SK-N-SH (cell line): ENCODE results near the gene ZNF804B. TPM values are rescaled to one million over a fixed set of nuclear protein-coding genes. Genes with fewer than 3 reads are reported as not detected.

Source experiments
- CTCF ChIA-PET: fragments of 300-600, 350-600 bp; formaldehyde crosslinking; extraction: SDS; loops from one replicate; lab custom pipeline; 2021; lab: Yijun Ruan, JAX
- POLR2A ChIA-PET: fragments of 350-600 bp; sonication (Branson Sonifier 250); formaldehyde crosslinking; extraction: SDS; loops from one replicate; lab custom pipeline; 2020; ENCODE audit warnings: antibody characterized with exemption, inconsistent platforms; lab: Yijun Ruan, JAX
- DNase-seq: peaks from one replicate; pipeline ENCODE4 v3.0.0; 2012
- H2AFZ ChIP-seq: fragments of 200-600 bp; sonication (generic); 2 replicates; pipeline ENCODE4 v1.8.1; 2016; ENCODE audit warnings: antibody characterized with exemption, mild to moderate bottlenecking, low read depth
- H3F3A ChIP-seq: fragments of 200-600 bp; sonication (generic); replicated peaks from 2 replicates; pipeline ENCODE3; 2016; ENCODE audit warnings: antibody characterized with exemption, mild to moderate bottlenecking; ENCODE audit not compliant: insufficient read depth
- H3K27ac ChIP-seq, 2 experiments: fragments of 200-500 bp in 1 of 2; fragments of 200-600 bp in 1 of 2; sonication (Bioruptor generic) in 1 of 2; sonication (generic), shearing (Covaris generic) in 1 of 2; 2 replicates each; pipeline versions ENCODE4 v1.5.1 to v1.6.1; 2014 to 2016; ENCODE audit warnings: low read depth in 2 of 2, inconsistent platforms in 1 of 2, low read length in 1 of 2, mild to moderate bottlenecking in 1 of 2, mixed read lengths in 1 of 2
- H3K27me3 ChIP-seq: fragments of 200-600 bp; sonication (generic), shearing (Covaris generic); 2 replicates; pipeline ENCODE4 v1.6.1; 2016; ENCODE audit warnings: mixed run types; ENCODE audit not compliant: insufficient read depth
- H3K36me3 ChIP-seq, 2 experiments: fragments of 200-500 bp in 1 of 2; fragments of 200-600 bp in 1 of 2; sonication (Bioruptor generic) in 1 of 2; sonication (generic) in 1 of 2; replicated peaks in 1 of 2; 2 replicates each; pipeline versions ENCODE3 to v1.5.1; 2014 to 2016; ENCODE audit warnings: low read length in 1 of 2, mild to moderate bottlenecking in 1 of 2; ENCODE audit not compliant: insufficient read depth in 2 of 2, control insufficient read depth in 1 of 2
- H3K4me1 ChIP-seq, 2 experiments: fragments of 200-500 bp in 1 of 2; fragments of 200-600 bp in 1 of 2; sonication (Bioruptor generic) in 1 of 2; sonication (generic), shearing (Covaris generic) in 1 of 2; 2 replicates each; pipeline versions ENCODE4 v1.5.1 to v1.6.1; 2014 to 2016; ENCODE audit warnings: low read depth in 1 of 2, low read length in 1 of 2, mixed run types in 1 of 2; ENCODE audit not compliant: insufficient read depth in 2 of 2, control insufficient read depth in 1 of 2
- H3K4me2 ChIP-seq: fragments of 200-600 bp; sonication (generic), shearing (Covaris generic); 2 replicates; pipeline ENCODE4 v1.6.1; 2017; ENCODE audit warnings: mixed run types
- H3K4me3 ChIP-seq, 2 experiments: fragments of 200-500 bp in 1 of 2; fragments of 200-600 bp in 1 of 2; sonication (Bioruptor generic) in 1 of 2; sonication (generic), shearing (Covaris generic) in 1 of 2; 2 replicates each; pipeline versions ENCODE4 v1.5.1 to v1.8.1; 2014 to 2016; ENCODE audit warnings: low read depth in 2 of 2, inconsistent platforms in 1 of 2, low read length in 1 of 2, mild to moderate bottlenecking in 1 of 2, mixed read lengths in 1 of 2, moderate library complexity in 1 of 2
- H3K79me2 ChIP-seq: fragments of 200-600 bp; sonication (generic); 2 replicates; pipeline ENCODE4 v1.8.1; 2017; ENCODE audit warnings: mild to moderate bottlenecking; ENCODE audit not compliant: insufficient read depth
- H3K9ac ChIP-seq: fragments of 200-600 bp; sonication (generic); 2 replicates; pipeline ENCODE4 v1.6.1; 2017; ENCODE audit warnings: mixed run types
- H3K9me2 ChIP-seq: fragments of 200-600 bp; sonication (generic); 2 replicates; pipeline ENCODE4 v1.6.1; 2017; ENCODE audit warnings: mixed run types
- H3K9me3 ChIP-seq: fragments of 200-600 bp; sonication (generic); 2 replicates; pipeline ENCODE4 v1.6.1; 2017; ENCODE audit warnings: mixed run types, mild to moderate bottlenecking, moderate library complexity
- H4K20me1 ChIP-seq: fragments of 200-600 bp; sonication (generic); 2 replicates; pipeline ENCODE4 v1.6.1; 2017; ENCODE audit warnings: mild to moderate bottlenecking, mixed run types; ENCODE audit not compliant: insufficient read depth
- CTCF ChIP-seq: fragments of 200-600 bp; sonication (generic); IDR thresholded peaks from 2 replicates; pipeline ENCODE4 v1.6.1; 2017; ENCODE audit warnings: antibody characterized with exemption, mild to moderate bottlenecking, moderate library complexity
- EP300 ChIP-seq, 2 experiments: IDR thresholded peaks; 2 replicates each; pipeline versions ENCODE4 v1.4.0 to v1.6.1; 2012; ENCODE audit warnings: borderline replicate concordance in 1 of 2, low read depth in 1 of 2, low read length in 1 of 2
- EZH2phosphoT487 ChIP-seq: fragments of 200-600 bp; sonication (generic); IDR thresholded peaks from 2 replicates; pipeline ENCODE4 v1.6.1; 2017; ENCODE audit warnings: low read depth, mixed run types, mild to moderate bottlenecking, antibody characterized with exemption, moderate library complexity, borderline replicate concordance
- FOSL2 ChIP-seq: IDR thresholded peaks from 2 replicates; pipeline ENCODE4 v1.4.0; 2012; ENCODE audit warnings: low read depth, mild to moderate bottlenecking, moderate library complexity, borderline replicate concordance
- FOXJ3 ChIP-seq: sonication (generic); formaldehyde crosslinking; IDR thresholded peaks from 2 replicates; pipeline ENCODE4 v1.5.1; 2020; ENCODE audit warnings: mild to moderate bottlenecking, missing genetic modification reagents
- GABPA ChIP-seq: IDR thresholded peaks from 2 replicates; pipeline ENCODE4 v1.4.0; 2012; ENCODE audit warnings: low read depth, mild to moderate bottlenecking
- GATA2 ChIP-seq: sonication (generic); formaldehyde crosslinking; IDR thresholded peaks from 2 replicates; pipeline ENCODE4 v1.5.0; 2020; ENCODE audit warnings: mild to moderate bottlenecking, missing genetic modification reagents
- JUND ChIP-seq: IDR thresholded peaks from 2 replicates; pipeline ENCODE4 v1.4.0; 2012
- NFIC ChIP-seq: IDR thresholded peaks from 2 replicates; pipeline ENCODE4 v1.4.0; 2012; ENCODE audit warnings: borderline replicate concordance
- NRF1 ChIP-seq: IDR thresholded peaks from 2 replicates; pipeline ENCODE4 v1.6.1; 2012; ENCODE audit warnings: low read depth, mild to moderate bottlenecking, low read length
- POLR2AphosphoS5 ChIP-seq: IDR thresholded peaks from 2 replicates; pipeline ENCODE4 v1.6.1; 2012; ENCODE audit warnings: low read depth, low read length
- RAD21 ChIP-seq: IDR thresholded peaks from 2 replicates; pipeline ENCODE4 v1.6.1; 2012; ENCODE audit warnings: mild to moderate bottlenecking, low read length
- RCOR1 ChIP-seq: fragments of 150-350 bp; IDR thresholded peaks from 2 replicates; pipeline ENCODE4 v1.6.1; 2017; ENCODE audit warnings: antibody characterized with exemption, low read length
- REST ChIP-seq: IDR thresholded peaks from 2 replicates; pipeline ENCODE4 v1.6.1; 2012; ENCODE audit warnings: mild to moderate bottlenecking, low read depth, low read length, moderate library complexity
- RFX5 ChIP-seq: IDR thresholded peaks from 2 replicates; pipeline ENCODE4 v1.6.1; 2012; ENCODE audit warnings: mild to moderate bottlenecking, improper control_type of control experiment, low read length
- SMC3 ChIP-seq: IDR thresholded peaks from 2 replicates; pipeline ENCODE4 v1.6.1; 2012; ENCODE audit warnings: low read depth, low read length, improper control_type of control experiment
- polyA plus RNA-seq, 3 experiments: library from polyadenylated mRNA; depleted of rRNA; stranded (reverse); fragments of >200 nt; gene quantifications; 2 replicates each; pipeline ENCODE4 v1.2.3, GENCODE V29; 2012
- TF ChIP-seq, protein P1 (sequence below): IDR thresholded peaks from 2 replicates; pipeline ENCODE4; 2012
- TF ChIP-seq, protein P2 (sequence below): IDR thresholded peaks from 2 replicates; pipeline ENCODE4 v1.4.0; 2012; ENCODE audit warnings: low read depth, borderline replicate concordance
- TF ChIP-seq, protein P3 (sequence below): IDR thresholded peaks from 2 replicates; pipeline ENCODE4 v1.4.0; 2012; ENCODE audit warnings: low read depth, borderline replicate concordance
- TF ChIP-seq, protein P4 (sequence below): fragments of 150-350 bp; IDR thresholded peaks from 2 replicates; pipeline ENCODE4 v1.6.1; 2017; ENCODE audit warnings: antibody characterized with exemption, low read length, low read depth, borderline replicate concordance

The ZNF804B gene
- polyA plus RNA-seq, 1 of the 3 experiments (the other 2 are of a cell fraction): not detected

GRCh38 chr7:88737632-88738031 is 21.9 kb upstream of the ZNF804B start:
- Histone ChIP-seq H3K9ac (no peak overlapping the region), H3K36me3 (no peaks in the 10 kb centered on the region), H3F3A (no peaks in the 10 kb centered on the region), H3K27ac (no peak overlapping the region), H3K27me3 (no peaks in the 10 kb centered on the region), H3K4me1 (no peaks in the 10 kb centered on the region), H3K4me3 (no peak overlapping the region), H3K9me2 (no peaks in the 10 kb centered on the region), H3K79me2 (no peaks in the 10 kb centered on the region), H2AFZ (no peak overlapping the region), H4K20me1 (no peaks in the 10 kb centered on the region), H3K4me2 (no peak overlapping the region), H3K9me3 (no peaks in the 10 kb centered on the region)
- TF ChIP-seq JUND (no peak), NRF1 (no peak), POLR2AphosphoS5 (no peak), GABPA (no peak), NFIC (no peak), EZH2phosphoT487 (no peak), EP300 (IDR thresholded peaks at IDR 0.05; ENCODE audit: borderline replicate concordance in 1 of 2, low read depth in 1 of 2, low read length in 1 of 2) (no peak), REST (no peak), GATA2 (no peak), RCOR1 (no peak), CTCF (no peak), SMC3 (no peak), FOXJ3 (CRISPR knock-in tag) (no peak), RFX5 (no peak), RAD21 (no peak), FOSL2 (no peak)
- TF ChIP-seq, protein P1, sequence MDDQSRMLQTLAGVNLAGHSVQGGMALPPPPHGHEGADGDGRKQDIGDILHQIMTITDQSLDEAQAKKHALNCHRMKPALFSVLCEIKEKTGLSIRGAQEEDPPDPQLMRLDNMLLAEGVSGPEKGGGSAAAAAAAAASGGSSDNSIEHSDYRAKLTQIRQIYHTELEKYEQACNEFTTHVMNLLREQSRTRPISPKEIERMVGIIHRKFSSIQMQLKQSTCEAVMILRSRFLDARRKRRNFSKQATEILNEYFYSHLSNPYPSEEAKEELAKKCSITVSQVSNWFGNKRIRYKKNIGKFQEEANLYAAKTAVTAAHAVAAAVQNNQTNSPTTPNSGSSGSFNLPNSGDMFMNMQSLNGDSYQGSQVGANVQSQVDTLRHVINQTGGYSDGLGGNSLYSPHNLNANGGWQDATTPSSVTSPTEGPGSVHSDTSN: no peak
- TF ChIP-seq, protein P2, sequence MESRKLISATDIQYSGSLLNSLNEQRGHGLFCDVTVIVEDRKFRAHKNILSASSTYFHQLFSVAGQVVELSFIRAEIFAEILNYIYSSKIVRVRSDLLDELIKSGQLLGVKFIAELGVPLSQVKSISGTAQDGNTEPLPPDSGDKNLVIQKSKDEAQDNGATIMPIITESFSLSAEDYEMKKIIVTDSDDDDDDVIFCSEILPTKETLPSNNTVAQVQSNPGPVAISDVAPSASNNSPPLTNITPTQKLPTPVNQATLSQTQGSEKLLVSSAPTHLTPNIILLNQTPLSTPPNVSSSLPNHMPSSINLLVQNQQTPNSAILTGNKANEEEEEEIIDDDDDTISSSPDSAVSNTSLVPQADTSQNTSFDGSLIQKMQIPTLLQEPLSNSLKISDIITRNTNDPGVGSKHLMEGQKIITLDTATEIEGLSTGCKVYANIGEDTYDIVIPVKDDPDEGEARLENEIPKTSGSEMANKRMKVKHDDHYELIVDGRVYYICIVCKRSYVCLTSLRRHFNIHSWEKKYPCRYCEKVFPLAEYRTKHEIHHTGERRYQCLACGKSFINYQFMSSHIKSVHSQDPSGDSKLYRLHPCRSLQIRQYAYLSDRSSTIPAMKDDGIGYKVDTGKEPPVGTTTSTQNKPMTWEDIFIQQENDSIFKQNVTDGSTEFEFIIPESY: no peak
- TF ChIP-seq, protein P3, sequence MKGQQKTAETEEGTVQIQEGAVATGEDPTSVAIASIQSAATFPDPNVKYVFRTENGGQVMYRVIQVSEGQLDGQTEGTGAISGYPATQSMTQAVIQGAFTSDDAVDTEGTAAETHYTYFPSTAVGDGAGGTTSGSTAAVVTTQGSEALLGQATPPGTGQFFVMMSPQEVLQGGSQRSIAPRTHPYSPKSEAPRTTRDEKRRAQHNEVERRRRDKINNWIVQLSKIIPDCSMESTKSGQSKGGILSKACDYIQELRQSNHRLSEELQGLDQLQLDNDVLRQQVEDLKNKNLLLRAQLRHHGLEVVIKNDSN: no peak
- TF ChIP-seq, protein P4, sequence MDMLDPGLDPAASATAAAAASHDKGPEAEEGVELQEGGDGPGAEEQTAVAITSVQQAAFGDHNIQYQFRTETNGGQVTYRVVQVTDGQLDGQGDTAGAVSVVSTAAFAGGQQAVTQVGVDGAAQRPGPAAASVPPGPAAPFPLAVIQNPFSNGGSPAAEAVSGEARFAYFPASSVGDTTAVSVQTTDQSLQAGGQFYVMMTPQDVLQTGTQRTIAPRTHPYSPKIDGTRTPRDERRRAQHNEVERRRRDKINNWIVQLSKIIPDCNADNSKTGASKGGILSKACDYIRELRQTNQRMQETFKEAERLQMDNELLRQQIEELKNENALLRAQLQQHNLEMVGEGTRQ: no peak
- no peak for DNase-seq
- CTCF ChIA-PET: no interaction called here
- POLR2A ChIA-PET: no interaction called here
